ENCODE data around the gene GDPD3. TPM values are rescaled to one million over a fixed set of nuclear protein-coding genes. Genes with fewer than 3 reads are reported as not detected.

GDPD3 gene
- polyA plus RNA-seq, 3 donors: 9.6 TPM; not detected in 2

DNA sequence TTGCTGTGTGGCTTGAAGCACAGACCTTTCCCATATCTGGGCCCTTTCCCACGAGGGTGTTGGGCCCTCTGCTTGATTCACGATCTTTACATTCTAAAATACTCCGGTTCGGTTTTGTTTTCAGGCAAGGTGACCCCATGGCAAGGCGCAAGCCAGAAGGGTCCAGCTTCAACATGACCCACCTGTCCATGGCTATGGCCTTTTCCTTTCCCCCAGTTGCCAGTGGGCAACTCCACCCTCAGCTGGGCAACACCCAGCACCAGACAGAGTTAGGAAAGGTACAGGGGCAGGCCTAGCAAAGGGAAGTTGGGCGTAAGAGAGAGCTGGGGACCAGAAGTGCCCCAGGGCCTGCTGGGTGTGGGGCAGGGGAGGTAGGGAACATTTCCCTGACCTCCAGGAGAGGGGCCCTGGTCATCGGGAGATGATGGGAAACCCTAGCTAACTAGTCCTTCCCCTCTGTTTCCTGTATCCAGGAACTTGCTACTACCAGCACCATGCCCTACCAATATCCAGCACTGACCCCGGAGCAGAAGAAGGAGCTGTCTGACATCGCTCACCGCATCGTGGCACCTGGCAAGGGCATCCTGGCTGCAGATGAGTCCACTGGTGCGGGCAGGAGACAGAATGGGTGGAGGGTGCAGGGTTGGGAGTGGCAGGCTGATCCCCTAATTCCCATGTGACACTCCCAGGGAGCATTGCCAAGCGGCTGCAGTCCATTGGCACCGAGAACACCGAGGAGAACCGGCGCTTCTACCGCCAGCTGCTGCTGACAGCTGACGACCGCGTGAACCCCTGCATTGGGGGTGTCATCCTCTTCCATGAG is 46.4 kb downstream of the GDPD3 start:
- no peak overlapping the region for H2AFZ ChIP-seq (ENCODE audit: insufficient read depth, low read depth, low read length, poor library complexity, severe bottlenecking)
- peaks cover 64% of the 10 kb centered on the region for H4K20me1 ChIP-seq (ENCODE audit: insufficient read depth, low read length)
- H3K4me3 Mint-ChIP-seq: peak overlapping the region; percentile 93 to 97
- H3K9ac ChIP-seq (ENCODE audit: insufficient read depth, low read length, poor library complexity, severe bottlenecking): peak overlapping the region; percentile 90
- peaks cover 49 to 53% of the 10 kb centered on the region in 2 donors for H3K36me3 ChIP-seq (replicated peaks in 1 of 2; ENCODE audit: control insufficient read depth in 1 of 2, insufficient read depth in 2 of 2, low read length in 2 of 2)
- peak overlapping the region; percentile 95 to 99 (median 97) for H3K4me3 ChIP-seq (replicated peaks in 1 of 3; ENCODE audit: low read depth in 2 of 3, low read length in 3 of 3)
- no peaks in the 10 kb centered on the region for H3K27me3 Mint-ChIP-seq (ENCODE audit: low read depth in 3 of 3)
- H3K9me3 Mint-ChIP-seq: peaks cover 0 to 2% (median 0%) of the 10 kb centered on the region in 7 donors
- no peaks in the 10 kb centered on the region for H3K27me3 ChIP-seq (ENCODE audit: control insufficient read depth in 2 of 2, insufficient read depth in 2 of 2, low read length in 2 of 2)
- H3K9me3 ChIP-seq (replicated peaks in 1 of 2; ENCODE audit: control insufficient read depth in 1 of 2, insufficient read depth in 1 of 2, low read length in 2 of 2): no peaks in the 10 kb centered on the region
- H3K36me3 Mint-ChIP-seq: peaks cover 49 to 56% of the 10 kb centered on the region in 2 donors
- peak overlapping the region; percentile 94 for H3K27ac ChIP-seq (ENCODE audit: low read depth in 1 of 2, low read length in 2 of 2)
- 58% methylated on average over 9 of the region's 21 CpGs for WGBS (ENCODE audit: insufficient coverage)
- peak overlapping the region; percentile 87 for H3K4me2 ChIP-seq (replicated peaks; ENCODE audit: extremely low read depth, low read length, poor library complexity, severe bottlenecking)
- intact Hi-C loops (cut with micrococcal nuclease): loop anchor here (1.0 to 5.0 kb wide), 2 partner anchors 8 to 55 kb away; partner anchors contain the start of genes MAPK3 (in 2 of the 2) and PPP4C (in 1 of the 2)
- TF ChIP-seq, protein P1, sequence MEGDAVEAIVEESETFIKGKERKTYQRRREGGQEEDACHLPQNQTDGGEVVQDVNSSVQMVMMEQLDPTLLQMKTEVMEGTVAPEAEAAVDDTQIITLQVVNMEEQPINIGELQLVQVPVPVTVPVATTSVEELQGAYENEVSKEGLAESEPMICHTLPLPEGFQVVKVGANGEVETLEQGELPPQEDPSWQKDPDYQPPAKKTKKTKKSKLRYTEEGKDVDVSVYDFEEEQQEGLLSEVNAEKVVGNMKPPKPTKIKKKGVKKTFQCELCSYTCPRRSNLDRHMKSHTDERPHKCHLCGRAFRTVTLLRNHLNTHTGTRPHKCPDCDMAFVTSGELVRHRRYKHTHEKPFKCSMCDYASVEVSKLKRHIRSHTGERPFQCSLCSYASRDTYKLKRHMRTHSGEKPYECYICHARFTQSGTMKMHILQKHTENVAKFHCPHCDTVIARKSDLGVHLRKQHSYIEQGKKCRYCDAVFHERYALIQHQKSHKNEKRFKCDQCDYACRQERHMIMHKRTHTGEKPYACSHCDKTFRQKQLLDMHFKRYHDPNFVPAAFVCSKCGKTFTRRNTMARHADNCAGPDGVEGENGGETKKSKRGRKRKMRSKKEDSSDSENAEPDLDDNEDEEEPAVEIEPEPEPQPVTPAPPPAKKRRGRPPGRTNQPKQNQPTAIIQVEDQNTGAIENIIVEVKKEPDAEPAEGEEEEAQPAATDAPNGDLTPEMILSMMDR (IDR thresholded peaks at IDR 0.05): no peak
- peaks cover 72% of the 10 kb centered on the region for H3K79me2 ChIP-seq (ENCODE audit: insufficient read depth, low read length)
- peaks cover 40% of the 10 kb centered on the region for H3K4me1 Mint-ChIP-seq
- H3K27ac Mint-ChIP-seq: peak overlapping the region; percentile 92 to 97 (median 97)
- DNase-seq: peak in 2 of 3 donors; percentile 39 to 43
- H3K4me1 ChIP-seq (ENCODE audit: control insufficient read depth in 1 of 2, insufficient read depth in 2 of 2, low read length in 2 of 2): peaks cover 42 to 55% of the 10 kb centered on the region in 2 donors

DNA sequence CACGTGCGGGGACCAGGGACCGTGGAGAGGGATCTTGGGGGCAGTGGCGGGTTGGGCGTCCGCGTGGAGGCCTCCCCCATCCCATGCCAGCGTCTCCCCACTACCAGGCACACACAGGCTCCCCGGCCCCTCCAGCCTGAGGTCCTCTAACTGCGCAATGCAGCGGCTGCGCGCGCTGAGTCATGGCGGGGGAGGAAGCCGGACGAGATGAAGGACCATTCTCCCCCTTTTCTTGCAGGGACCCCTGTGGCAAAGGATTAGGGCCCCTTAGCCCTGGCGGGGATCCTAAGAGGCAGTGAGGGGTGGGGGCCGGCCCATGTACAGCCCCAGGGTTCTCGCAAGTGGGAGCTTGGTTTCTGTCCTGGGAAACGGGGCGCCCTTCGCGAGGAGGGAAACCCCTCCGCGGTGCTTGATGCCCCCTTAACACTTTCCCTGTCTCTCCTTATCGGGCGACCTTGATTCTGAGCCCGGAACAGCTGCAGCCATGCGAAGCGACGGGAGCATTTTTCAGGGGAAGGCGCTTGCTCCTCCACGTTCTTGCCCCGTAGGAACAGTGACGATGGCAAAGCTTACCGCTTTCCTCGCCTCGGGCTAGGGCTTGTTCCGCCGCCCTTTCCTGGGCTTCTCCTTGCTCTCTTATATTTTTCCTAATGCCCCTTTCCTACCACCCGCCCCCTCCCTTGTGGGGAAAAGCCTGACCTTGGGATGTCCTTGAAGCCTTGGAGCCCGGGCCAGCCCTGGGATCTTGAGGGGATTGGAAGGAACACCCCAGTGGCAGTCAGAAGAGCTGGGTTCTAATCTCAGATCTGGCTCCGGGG is 47.2 kb downstream of the GDPD3 start:
- Histone ChIP-seq H3K9me3 (replicated peaks in 1 of 2; ENCODE audit: control insufficient read depth in 1 of 2, insufficient read depth in 1 of 2, low read length in 2 of 2) (no peaks in the 10 kb centered on the region), H3K4me1 (ENCODE audit: control insufficient read depth in 1 of 2, insufficient read depth in 2 of 2, low read length in 2 of 2) (peaks cover 42 to 55% of the 10 kb centered on the region in 2 donors), H3K4me2 (replicated peaks; ENCODE audit: extremely low read depth, low read length, poor library complexity, severe bottlenecking) (peak overlapping the region; percentile 87), H3K79me2 (ENCODE audit: insufficient read depth, low read length) (peaks cover 71% of the 10 kb centered on the region), H2AFZ (ENCODE audit: insufficient read depth, low read depth, low read length, poor library complexity, severe bottlenecking) (peak overlapping the region; percentile 25), H3K36me3 (replicated peaks in 1 of 2; ENCODE audit: control insufficient read depth in 1 of 2, insufficient read depth in 2 of 2, low read length in 2 of 2) (peaks cover 41 to 45% of the 10 kb centered on the region in 2 donors), H3K4me3 (replicated peaks in 1 of 3; ENCODE audit: low read depth in 2 of 3, low read length in 3 of 3) (peak overlapping the region; percentile 95 to 99 (median 97)), H3K27ac (ENCODE audit: low read depth in 1 of 2, low read length in 2 of 2) (peak overlapping the region; percentile 94), H3K27me3 (ENCODE audit: control insufficient read depth in 2 of 2, insufficient read depth in 2 of 2, low read length in 2 of 2) (no peaks in the 10 kb centered on the region), H4K20me1 (ENCODE audit: insufficient read depth, low read length) (peaks cover 55% of the 10 kb centered on the region), H3K9ac (ENCODE audit: insufficient read depth, low read length, poor library complexity, severe bottlenecking) (peak overlapping the region; percentile 90)
- under 1% methylated on average over 31 of the region's 44 CpGs for WGBS (ENCODE audit: insufficient coverage)
- peak overlapping the region; percentile 93 to 97 for H3K4me3 Mint-ChIP-seq
- intact Hi-C loops (cut with micrococcal nuclease): loop anchor here (1.0 to 5.0 kb wide), 2 partner anchors 9 to 56 kb away; partner anchors contain the start of genes MAPK3 (in 2 of the 2) and PPP4C (in 1 of the 2)
- H3K9me3 Mint-ChIP-seq: peaks cover 0 to 2% (median 0%) of the 10 kb centered on the region in 7 donors
- H3K27ac Mint-ChIP-seq: peak overlapping the region; percentile 92 to 97 (median 97)
- peaks cover 42 to 47% of the 10 kb centered on the region in 2 donors for H3K36me3 Mint-ChIP-seq
- TF ChIP-seq, protein P1 (IDR thresholded peaks at IDR 0.05): no peak
- no peaks in the 10 kb centered on the region for H3K27me3 Mint-ChIP-seq (ENCODE audit: low read depth in 3 of 3)
- peaks cover 40% of the 10 kb centered on the region for H3K4me1 Mint-ChIP-seq
- peak; percentile 61 to 78 (median 62) for DNase-seq
